ENCODE results near the gene ZIC5. TPM values are rescaled to one million over a fixed set of nuclear protein-coding genes. Genes with fewer than 3 reads are reported as not detected.
A peak's percentile ranks its signal among the peaks of the same experiment; 100 is the strongest.

The ZIC5 gene
- total and polyA plus RNA-seq, 9 of the 15 experiments (the other 6 are each of a cell fraction or from before 2014, with no cell fraction given): 0.57 to 2.0 (median 1.1) TPM

DNA sequence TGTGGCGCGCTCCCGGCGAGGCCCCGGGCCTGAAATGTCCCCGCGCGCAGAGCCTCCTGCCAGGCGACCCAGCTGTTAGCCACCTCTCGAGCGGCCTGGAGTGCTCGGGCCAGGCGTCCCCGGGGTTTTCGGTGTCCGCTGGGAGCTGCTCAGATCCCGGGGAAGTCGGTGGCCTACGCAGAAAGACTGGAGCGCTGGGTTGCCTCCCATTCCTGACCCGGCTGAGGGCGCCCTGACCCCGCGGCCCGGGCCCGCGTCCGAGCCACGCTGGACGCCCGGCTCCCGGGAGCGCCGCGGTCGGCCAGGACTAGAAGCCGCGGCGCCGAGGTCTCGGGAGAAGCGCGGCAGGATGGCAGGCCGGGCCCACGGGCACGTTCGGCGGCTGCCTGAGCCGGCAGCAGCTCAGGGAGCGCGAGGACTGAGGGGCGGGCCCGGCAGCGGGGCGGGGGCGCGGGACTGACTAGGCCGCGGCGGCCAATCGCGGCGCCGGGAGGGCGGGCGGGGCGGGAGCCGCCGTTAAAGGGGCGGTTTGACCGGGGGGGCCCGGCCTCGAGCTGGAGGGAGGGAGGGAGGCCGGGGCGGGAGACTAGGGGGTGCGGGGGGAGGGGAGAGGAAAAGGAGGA is 8.7 kb upstream of the ZIC5 start (continued):
- no peak for TF ChIP-seq ZNF143 (CRISPR knock-in tag; IDR thresholded peaks at IDR 0.05)
- TF ChIP-seq, protein P1, sequence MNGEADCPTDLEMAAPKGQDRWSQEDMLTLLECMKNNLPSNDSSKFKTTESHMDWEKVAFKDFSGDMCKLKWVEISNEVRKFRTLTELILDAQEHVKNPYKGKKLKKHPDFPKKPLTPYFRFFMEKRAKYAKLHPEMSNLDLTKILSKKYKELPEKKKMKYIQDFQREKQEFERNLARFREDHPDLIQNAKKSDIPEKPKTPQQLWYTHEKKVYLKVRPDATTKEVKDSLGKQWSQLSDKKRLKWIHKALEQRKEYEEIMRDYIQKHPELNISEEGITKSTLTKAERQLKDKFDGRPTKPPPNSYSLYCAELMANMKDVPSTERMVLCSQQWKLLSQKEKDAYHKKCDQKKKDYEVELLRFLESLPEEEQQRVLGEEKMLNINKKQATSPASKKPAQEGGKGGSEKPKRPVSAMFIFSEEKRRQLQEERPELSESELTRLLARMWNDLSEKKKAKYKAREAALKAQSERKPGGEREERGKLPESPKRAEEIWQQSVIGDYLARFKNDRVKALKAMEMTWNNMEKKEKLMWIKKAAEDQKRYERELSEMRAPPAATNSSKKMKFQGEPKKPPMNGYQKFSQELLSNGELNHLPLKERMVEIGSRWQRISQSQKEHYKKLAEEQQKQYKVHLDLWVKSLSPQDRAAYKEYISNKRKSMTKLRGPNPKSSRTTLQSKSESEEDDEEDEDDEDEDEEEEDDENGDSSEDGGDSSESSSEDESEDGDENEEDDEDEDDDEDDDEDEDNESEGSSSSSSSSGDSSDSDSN (IDR thresholded peaks at IDR 0.05; ENCODE audit: borderline replicate concordance in 1 of 2, low read depth in 2 of 2, low read length in 2 of 2): peak; percentile 59 to 61; a peak in 3 of 4 replicates
- no peak for TF ChIP-seq ETV5 (CRISPR knock-in tag; IDR thresholded peaks at IDR 0.05; ENCODE audit: low read depth)
- TF ChIP-seq, protein P2, sequence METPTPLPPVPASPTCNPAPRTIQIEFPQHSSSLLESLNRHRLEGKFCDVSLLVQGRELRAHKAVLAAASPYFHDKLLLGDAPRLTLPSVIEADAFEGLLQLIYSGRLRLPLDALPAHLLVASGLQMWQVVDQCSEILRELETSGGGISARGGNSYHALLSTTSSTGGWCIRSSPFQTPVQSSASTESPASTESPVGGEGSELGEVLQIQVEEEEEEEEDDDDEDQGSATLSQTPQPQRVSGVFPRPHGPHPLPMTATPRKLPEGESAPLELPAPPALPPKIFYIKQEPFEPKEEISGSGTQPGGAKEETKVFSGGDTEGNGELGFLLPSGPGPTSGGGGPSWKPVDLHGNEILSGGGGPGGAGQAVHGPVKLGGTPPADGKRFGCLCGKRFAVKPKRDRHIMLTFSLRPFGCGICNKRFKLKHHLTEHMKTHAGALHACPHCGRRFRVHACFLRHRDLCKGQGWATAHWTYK (CRISPR knock-in tag; IDR thresholded peaks at IDR 0.05): no peak
- no peak for TF ChIP-seq FOXA3 (CRISPR knock-in tag; conservative IDR thresholded peaks at IDR 0.05 in 1 of 2, IDR thresholded peaks at IDR 0.05 in 1 of 2)
- TF ChIP-seq, protein P3, sequence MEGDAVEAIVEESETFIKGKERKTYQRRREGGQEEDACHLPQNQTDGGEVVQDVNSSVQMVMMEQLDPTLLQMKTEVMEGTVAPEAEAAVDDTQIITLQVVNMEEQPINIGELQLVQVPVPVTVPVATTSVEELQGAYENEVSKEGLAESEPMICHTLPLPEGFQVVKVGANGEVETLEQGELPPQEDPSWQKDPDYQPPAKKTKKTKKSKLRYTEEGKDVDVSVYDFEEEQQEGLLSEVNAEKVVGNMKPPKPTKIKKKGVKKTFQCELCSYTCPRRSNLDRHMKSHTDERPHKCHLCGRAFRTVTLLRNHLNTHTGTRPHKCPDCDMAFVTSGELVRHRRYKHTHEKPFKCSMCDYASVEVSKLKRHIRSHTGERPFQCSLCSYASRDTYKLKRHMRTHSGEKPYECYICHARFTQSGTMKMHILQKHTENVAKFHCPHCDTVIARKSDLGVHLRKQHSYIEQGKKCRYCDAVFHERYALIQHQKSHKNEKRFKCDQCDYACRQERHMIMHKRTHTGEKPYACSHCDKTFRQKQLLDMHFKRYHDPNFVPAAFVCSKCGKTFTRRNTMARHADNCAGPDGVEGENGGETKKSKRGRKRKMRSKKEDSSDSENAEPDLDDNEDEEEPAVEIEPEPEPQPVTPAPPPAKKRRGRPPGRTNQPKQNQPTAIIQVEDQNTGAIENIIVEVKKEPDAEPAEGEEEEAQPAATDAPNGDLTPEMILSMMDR (IDR thresholded peaks at IDR 0.05 in 2 of 3, conservative IDR thresholded peaks at IDR 0.05 in 1 of 3; ENCODE audit: insufficient read depth in 2 of 3, low read depth in 1 of 3, low read length in 3 of 3): peak in 1 of 3 experiments; percentile 23; a peak in 1 of 6 replicates
- no peak for TF ChIP-seq MBD2 (IDR thresholded peaks at IDR 0.05; ENCODE audit: borderline replicate concordance, low read depth)
- TF ChIP-seq ADNP (tag; IDR thresholded peaks at IDR 0.05): no peak
- TF ChIP-seq ZC3H4 (CRISPR knock-in tag; IDR thresholded peaks at IDR 0.05; ENCODE audit: borderline replicate concordance): no peak
- no peak for TF ChIP-seq THRAP3 (IDR thresholded peaks at IDR 0.05; ENCODE audit: borderline replicate concordance)
- TF ChIP-seq FOXA1 (IDR thresholded peaks at IDR 0.05; ENCODE audit: borderline replicate concordance): no peak
- TF ChIP-seq ZNF224 (CRISPR knock-in tag; IDR thresholded peaks at IDR 0.05): 0 out of 2 replicates have a peak, but pooled peaks have one; percentile 56
- TF ChIP-seq, protein P4, sequence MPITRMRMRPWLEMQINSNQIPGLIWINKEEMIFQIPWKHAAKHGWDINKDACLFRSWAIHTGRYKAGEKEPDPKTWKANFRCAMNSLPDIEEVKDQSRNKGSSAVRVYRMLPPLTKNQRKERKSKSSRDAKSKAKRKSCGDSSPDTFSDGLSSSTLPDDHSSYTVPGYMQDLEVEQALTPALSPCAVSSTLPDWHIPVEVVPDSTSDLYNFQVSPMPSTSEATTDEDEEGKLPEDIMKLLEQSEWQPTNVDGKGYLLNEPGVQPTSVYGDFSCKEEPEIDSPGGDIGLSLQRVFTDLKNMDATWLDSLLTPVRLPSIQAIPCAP (CRISPR knock-in tag; IDR thresholded peaks at IDR 0.05; ENCODE audit: borderline replicate concordance): no peak; the same call in 1 of the 2 replicates
- TF ChIP-seq FOXP1 (CRISPR knock-in tag; IDR thresholded peaks at IDR 0.05): peak; percentile 88
- TF ChIP-seq ZZZ3 (IDR thresholded peaks at IDR 0.05): no peak
- no peak for TF ChIP-seq JUND (IDR thresholded peaks at IDR 0.05; ENCODE audit: borderline replicate concordance, low read depth, low read length)
- no peak for TF ChIP-seq JUND (tag; IDR thresholded peaks at IDR 0.05; ENCODE audit: borderline replicate concordance, low read depth, low read length)
- TF ChIP-seq, protein P5, sequence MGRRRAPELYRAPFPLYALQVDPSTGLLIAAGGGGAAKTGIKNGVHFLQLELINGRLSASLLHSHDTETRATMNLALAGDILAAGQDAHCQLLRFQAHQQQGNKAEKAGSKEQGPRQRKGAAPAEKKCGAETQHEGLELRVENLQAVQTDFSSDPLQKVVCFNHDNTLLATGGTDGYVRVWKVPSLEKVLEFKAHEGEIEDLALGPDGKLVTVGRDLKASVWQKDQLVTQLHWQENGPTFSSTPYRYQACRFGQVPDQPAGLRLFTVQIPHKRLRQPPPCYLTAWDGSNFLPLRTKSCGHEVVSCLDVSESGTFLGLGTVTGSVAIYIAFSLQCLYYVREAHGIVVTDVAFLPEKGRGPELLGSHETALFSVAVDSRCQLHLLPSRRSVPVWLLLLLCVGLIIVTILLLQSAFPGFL (CRISPR knock-in tag; IDR thresholded peaks at IDR 0.05): no peak

All from K562 (cell line).